CD14-positive monocyte (primary cell): Measurements from ENCODE around the gene EID1. TPM values are rescaled to one million over a fixed set of nuclear protein-coding genes. Genes with fewer than 3 reads are reported as not detected.

Source experiments
- DNase-seq, 3 donors: peaks; one replicate each; pipeline ENCODE4 v3.0.0-alpha.2; 2011 to 2022
- H2AFZ ChIP-seq: 2 replicates; pipeline ENCODE4 v1.6.0; 2012; ENCODE audit warnings: mild to moderate bottlenecking, low read depth, low read length, inconsistent platforms; ENCODE audit not compliant: insufficient read depth, poor library complexity, severe bottlenecking
- H3K27ac ChIP-seq, 2 donors: 1 replicate in 1 of 2; 2 replicates in 1 of 2; pipeline ENCODE4 v1.5.1; 2012 to 2013; ENCODE audit warnings: low read length in 2 of 2, control low read depth in 1 of 2, inconsistent platforms in 1 of 2, low read depth in 1 of 2, mild to moderate bottlenecking in 1 of 2
- H3K27me3 ChIP-seq, 2 donors: one replicate each; pipeline versions ENCODE4 v1.6.0 to v1.6.1; 2011 to 2013; ENCODE audit warnings: low read length in 2 of 2; ENCODE audit not compliant: control insufficient read depth in 2 of 2, insufficient read depth in 2 of 2
- H3K36me3 ChIP-seq, 2 donors: replicated peaks in 1 of 2; 1 replicate in 1 of 2; 2 replicates in 1 of 2; pipeline versions ENCODE4 v1.5.1 to v1.6.1; 2012 to 2013; ENCODE audit warnings: low read length in 2 of 2, control low read depth in 1 of 2, inconsistent platforms in 1 of 2, mild to moderate bottlenecking in 1 of 2; ENCODE audit not compliant: insufficient read depth in 2 of 2, control insufficient read depth in 1 of 2
- H3K4me1 ChIP-seq, 2 donors: 1 replicate in 1 of 2; 2 replicates in 1 of 2; pipeline versions ENCODE4 v1.5.1 to v1.6.1; 2012 to 2013; ENCODE audit warnings: low read length in 2 of 2, control low read depth in 1 of 2, inconsistent platforms in 1 of 2, mild to moderate bottlenecking in 1 of 2, moderate library complexity in 1 of 2; ENCODE audit not compliant: insufficient read depth in 2 of 2, control insufficient read depth in 1 of 2
- H3K4me2 ChIP-seq: replicated peaks from 2 replicates; pipeline ENCODE3; 2012; ENCODE audit warnings: low read length, moderate library complexity, mild to moderate bottlenecking; ENCODE audit not compliant: poor library complexity, severe bottlenecking; ENCODE audit errors: extremely low read depth
- H3K4me3 ChIP-seq, 3 experiments: fragments of 200-600 bp in 1 of 3; sonication (generic) in 1 of 3; replicated peaks in 1 of 3; 1 replicate in 2 of 3; 2 replicates in 1 of 3; pipeline ENCODE4 v1.5.1; 2011 to 2013; ENCODE audit warnings: low read length in 3 of 3, mild to moderate bottlenecking in 3 of 3, control low read depth in 2 of 3, low read depth in 2 of 3, inconsistent platforms in 1 of 3, moderate library complexity in 1 of 3
- H3K79me2 ChIP-seq: 2 replicates; pipeline ENCODE4 v1.6.0; 2012; ENCODE audit warnings: mild to moderate bottlenecking, control low read depth, inconsistent platforms, low read length, moderate library complexity; ENCODE audit not compliant: insufficient read depth
- H3K9ac ChIP-seq: 2 replicates; pipeline ENCODE4 v1.6.0; 2017; ENCODE audit warnings: low read length, mild to moderate bottlenecking; ENCODE audit not compliant: insufficient read depth, poor library complexity, severe bottlenecking
- H3K9me3 ChIP-seq, 2 donors: replicated peaks in 1 of 2; 1 replicate in 1 of 2; 2 replicates in 1 of 2; pipeline versions ENCODE4 v1.5.1 to v1.6.1; 2012 to 2013; ENCODE audit warnings: low read length in 2 of 2, control low read depth in 1 of 2; ENCODE audit not compliant: control insufficient read depth in 1 of 2, insufficient read depth in 1 of 2
- H4K20me1 ChIP-seq: 2 replicates; pipeline ENCODE4 v1.6.0; 2012; ENCODE audit warnings: mild to moderate bottlenecking, low read length, control low read depth, moderate library complexity; ENCODE audit not compliant: insufficient read depth
- H3K27ac Mint-ChIP-seq, 7 donors: one replicate each; pipeline ENCODE4 v1.8.0; 2020; ENCODE audit warnings: mild to moderate bottlenecking in 7 of 7, mixed read lengths in 7 of 7, moderate library complexity in 6 of 7, inconsistent platforms in 2 of 7
- H3K27me3 Mint-ChIP-seq, 3 donors: one replicate each; pipeline ENCODE4 v1.8.0; 2021 to 2022; ENCODE audit warnings: low read depth in 3 of 3, mild to moderate bottlenecking in 3 of 3, mixed read lengths in 3 of 3, moderate library complexity in 3 of 3, inconsistent platforms in 1 of 3
- H3K36me3 Mint-ChIP-seq, 2 donors: one replicate each; pipeline ENCODE4 v1.8.0; 2020; ENCODE audit warnings: mixed read lengths in 2 of 2, inconsistent platforms in 1 of 2, mild to moderate bottlenecking in 1 of 2
- H3K4me1 Mint-ChIP-seq: one replicate; pipeline ENCODE4 v1.8.0; 2020; ENCODE audit warnings: mild to moderate bottlenecking, mixed read lengths
- H3K4me3 Mint-ChIP-seq, 2 donors: one replicate each; pipeline ENCODE4 v1.8.0; 2020; ENCODE audit warnings: mild to moderate bottlenecking in 2 of 2, mixed read lengths in 2 of 2, moderate library complexity in 1 of 2
- H3K9me3 Mint-ChIP-seq, 7 donors: one replicate each; pipeline ENCODE4 v1.8.0; 2020 to 2022; ENCODE audit warnings: mixed read lengths in 7 of 7, mild to moderate bottlenecking in 6 of 7, moderate library complexity in 6 of 7, inconsistent platforms in 2 of 7
- WGBS: methylation state at CpG from one replicate; pipeline ENCODE4 v1.1.5; 2013; ENCODE audit warnings: missing lambda C conversion rate; ENCODE audit not compliant: insufficient coverage; 5-methylcytosine and 5-hydroxymethylcytosine counted together
- intact Hi-C, 2 donors: fragments of 100-400 bp; cut with micrococcal nuclease; formaldehyde crosslinking; loops; one replicate each; pipeline versions ENCODE4 v1.15.0 to v1.15.1; 2023
- polyA plus RNA-seq, 3 donors: library from polyadenylated mRNA; depleted of rRNA in 1 of 3; unstranded in 2 of 3; stranded (reverse) in 1 of 3; fragments of 300-500 nt in 2 of 3; fragments of >200 nt in 1 of 3; fragmentation: Illumina TruSeq in 2 of 3; gene quantifications; 1 replicate in 2 of 3; 2 replicates in 1 of 3; pipeline ENCODE4 v1.2.3, GENCODE V29; 2012 to 2021
- TF ChIP-seq, protein P1 (sequence below): fragments of 200-600 bp; IDR thresholded peaks from one replicate; pipeline ENCODE4 v1.8.0; 2022; ENCODE audit warnings: antibody characterized with exemption, mild to moderate bottlenecking

EID1 gene
- polyA plus RNA-seq, 3 donors, result 41.2 to 182 (median 181) TPM

- peak overlapping the region; percentile 7 for H2AFZ ChIP-seq
- WGBS, result 0% methylated on average over 1 of the region's 2 CpGs
Observed at GRCh38 chr15:48898446-48898845, 20.5 kb downstream of the EID1 start.

GRCh38 chr15:48899793-48900192 is 21.9 kb downstream of the EID1 start:
- H3K36me3 Mint-ChIP-seq, result no peaks in the 10 kb centered on the region

More at GRCh38 chr15:48898446-48898845, 20.5 kb downstream of the EID1 start:
- no peak overlapping the region for H3K9ac ChIP-seq
- H3K79me2 ChIP-seq, result no peaks in the 10 kb centered on the region
- Mint-ChIP-seq H3K36me3 (no peaks in the 10 kb centered on the region), H3K4me3 (no peak overlapping the region), H3K27ac (no peak overlapping the region), H3K4me1 (peaks cover 3% of the 10 kb centered on the region), H3K27me3 (peaks cover 4 to 25% (median 12%) of the 10 kb centered on the region in 3 donors), H3K9me3 (peaks cover 0 to 2% (median 0%) of the 10 kb centered on the region in 7 donors)
- H3K4me3 ChIP-seq, result no peak overlapping the region
- TF ChIP-seq, protein P1, sequence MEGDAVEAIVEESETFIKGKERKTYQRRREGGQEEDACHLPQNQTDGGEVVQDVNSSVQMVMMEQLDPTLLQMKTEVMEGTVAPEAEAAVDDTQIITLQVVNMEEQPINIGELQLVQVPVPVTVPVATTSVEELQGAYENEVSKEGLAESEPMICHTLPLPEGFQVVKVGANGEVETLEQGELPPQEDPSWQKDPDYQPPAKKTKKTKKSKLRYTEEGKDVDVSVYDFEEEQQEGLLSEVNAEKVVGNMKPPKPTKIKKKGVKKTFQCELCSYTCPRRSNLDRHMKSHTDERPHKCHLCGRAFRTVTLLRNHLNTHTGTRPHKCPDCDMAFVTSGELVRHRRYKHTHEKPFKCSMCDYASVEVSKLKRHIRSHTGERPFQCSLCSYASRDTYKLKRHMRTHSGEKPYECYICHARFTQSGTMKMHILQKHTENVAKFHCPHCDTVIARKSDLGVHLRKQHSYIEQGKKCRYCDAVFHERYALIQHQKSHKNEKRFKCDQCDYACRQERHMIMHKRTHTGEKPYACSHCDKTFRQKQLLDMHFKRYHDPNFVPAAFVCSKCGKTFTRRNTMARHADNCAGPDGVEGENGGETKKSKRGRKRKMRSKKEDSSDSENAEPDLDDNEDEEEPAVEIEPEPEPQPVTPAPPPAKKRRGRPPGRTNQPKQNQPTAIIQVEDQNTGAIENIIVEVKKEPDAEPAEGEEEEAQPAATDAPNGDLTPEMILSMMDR, result no peak
- H3K4me2 ChIP-seq, result no peak overlapping the region
- no peaks in the 10 kb centered on the region for H3K36me3 ChIP-seq
- no peaks in the 10 kb centered on the region for H3K4me1 ChIP-seq
- DNase-seq, result no peak
- peaks cover 0 to 4% of the 10 kb centered on the region in 2 donors for H3K27me3 ChIP-seq
- H3K9me3 ChIP-seq, result no peaks in the 10 kb centered on the region
- intact Hi-C loops, result no loop called here
- H3K27ac ChIP-seq, result no peak overlapping the region
- H4K20me1 ChIP-seq, result no peaks in the 10 kb centered on the region

More at GRCh38 chr15:48899793-48900192, 21.9 kb downstream of the EID1 start:
- intact Hi-C loops, result no loop called here
- WGBS, result no CpG with 5 or more reads among the region's 4 CpGs
- TF ChIP-seq, protein P1, result no peak
- Histone ChIP-seq H3K36me3 (no peaks in the 10 kb centered on the region), H3K4me2 (no peak overlapping the region), H3K9ac (no peak overlapping the region), H3K79me2 (no peaks in the 10 kb centered on the region), H3K9me3 (no peaks in the 10 kb centered on the region), H4K20me1 (no peaks in the 10 kb centered on the region), H3K4me3 (no peak overlapping the region), H3K27me3 (peaks cover 0 to 4% of the 10 kb centered on the region in 2 donors), H3K4me1 (no peaks in the 10 kb centered on the region), H2AFZ (no peak overlapping the region), H3K27ac (no peak overlapping the region)
- peaks cover 0 to 2% (median 0%) of the 10 kb centered on the region in 7 donors for H3K9me3 Mint-ChIP-seq
- H3K4me3 Mint-ChIP-seq, result no peak overlapping the region
- no peak for DNase-seq
- peaks cover 3% of the 10 kb centered on the region for H3K4me1 Mint-ChIP-seq
- H3K27me3 Mint-ChIP-seq, result peaks cover 4 to 21% (median 11%) of the 10 kb centered on the region in 3 donors
- H3K27ac Mint-ChIP-seq, result no peak overlapping the region
